H1 (cell line): Measurements from ENCODE around the gene ACACB. TPM values are rescaled to one million over a fixed set of nuclear protein-coding genes. Genes with fewer than 3 reads are reported as not detected.

ENCODE experiments used
- JUND ChIP-seq: IDR thresholded peaks from 2 replicates; pipeline ENCODE4 v1.6.1; 2011; ENCODE audit warnings: mild to moderate bottlenecking, improper control_type of control experiment, low read length
- SRF ChIP-seq: IDR thresholded peaks from 2 replicates; pipeline ENCODE4 v1.6.1; 2011; ENCODE audit warnings: mild to moderate bottlenecking, low read depth, low read length, moderate library complexity
- TEAD4 ChIP-seq: IDR thresholded peaks from 2 replicates; pipeline ENCODE4 v1.6.1; 2012; ENCODE audit warnings: low read depth, low read length, inconsistent platforms, mixed read lengths
- polyA plus RNA-seq, 7 experiments: library from polyadenylated mRNA; depleted of rRNA in 3 of 7; stranded (reverse) in 5 of 7; unstranded in 2 of 7; fragments of >200 nt in 5 of 7; fragments of 200-250 nt in 2 of 7; gene quantifications; 1 replicate in 5 of 7; 2 replicates in 1 of 7; 4 replicates in 1 of 7; pipeline versions ENCODE4 v1.2.1 to v1.2.3, GENCODE V29; 2011 to 2013; ENCODE audit warnings: missing spikeins in 2 of 7, mixed read lengths in 2 of 7
- total RNA-seq: library from RNA; stranded (reverse); fragmentation: NEBNext Ultra II Directional; extraction: Animal tissue kit (Norgen Biotek cat#: 25700); gene quantifications from 2 replicates; pipeline ENCODE4 v1.2.1, GENCODE V29; 2021
- TF ChIP-seq, protein P1 (sequence below): IDR thresholded peaks from 2 replicates; pipeline ENCODE4 v1.6.1; 2011; ENCODE audit warnings: low read length, improper control_type of control experiment

Gene ACACB
- total and polyA plus RNA-seq, 2 of the 8 experiments (the other 6 are each of a cell fraction or from before 2014, with no cell fraction given): 5.8 to 15.3 TPM

DNA sequence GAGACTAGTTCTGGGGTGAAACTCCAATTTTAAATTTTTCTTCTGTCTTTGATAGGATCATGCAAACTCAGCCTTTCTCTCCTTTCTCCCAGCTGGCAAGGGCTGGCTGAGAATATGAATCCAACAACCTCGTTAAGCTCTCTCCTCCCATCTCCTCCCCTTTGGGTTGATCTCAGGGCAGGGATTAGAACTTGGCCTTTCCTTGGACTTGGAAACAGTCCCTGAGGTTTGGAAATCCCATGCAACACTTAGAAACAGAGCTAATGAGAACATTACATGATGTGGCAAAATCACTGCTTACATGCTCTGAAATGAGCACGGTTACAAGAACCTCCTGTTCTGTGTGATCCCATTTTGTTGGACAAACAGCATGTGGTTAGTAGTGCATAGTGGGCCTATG lies 31.6 kb downstream of the ACACB start (continued):
- no peak for TF ChIP-seq JUND
- TF ChIP-seq SRF: no peak
- no peak for TF ChIP-seq TEAD4
- TF ChIP-seq, protein P1, sequence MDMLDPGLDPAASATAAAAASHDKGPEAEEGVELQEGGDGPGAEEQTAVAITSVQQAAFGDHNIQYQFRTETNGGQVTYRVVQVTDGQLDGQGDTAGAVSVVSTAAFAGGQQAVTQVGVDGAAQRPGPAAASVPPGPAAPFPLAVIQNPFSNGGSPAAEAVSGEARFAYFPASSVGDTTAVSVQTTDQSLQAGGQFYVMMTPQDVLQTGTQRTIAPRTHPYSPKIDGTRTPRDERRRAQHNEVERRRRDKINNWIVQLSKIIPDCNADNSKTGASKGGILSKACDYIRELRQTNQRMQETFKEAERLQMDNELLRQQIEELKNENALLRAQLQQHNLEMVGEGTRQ: no peak
